HTERT RPE-1 (cell line): ENCODE data around the gene DPPA3.
"Not testable (repeated sequence)": the region's sequence is repeated elsewhere in the genome, so short reads cannot be mapped to it uniquely, and the experiment has no call there.

Source experiments
- in situ Hi-C: fragments of 300-500 bp; cut with MboI; formaldehyde crosslinking; loops from 4 replicates; pipeline ENCODE4 v1.14.3; 2020; ENCODE audit warnings: low sequenced_read_pairs

DPPA3 gene

GRCh38 chr12:7729746-7730145 lies 18.5 kb downstream of the DPPA3 start:
- in situ Hi-C loops, result no loop called here

GRCh38 chr12:7730984-7731383 lies 19.8 kb downstream of the DPPA3 start:
- in situ Hi-C loops, result not testable (repeated sequence)

- in situ Hi-C loops, result no loop called here
Measured at GRCh38 chr12:7731486-7731885, 20.3 kb downstream of the DPPA3 start.

GRCh38 chr12:7732993-7733392 lies 21.8 kb downstream of the DPPA3 start:
- in situ Hi-C loops, result no loop called here

- in situ Hi-C loops, result no loop called here
Measured at GRCh38 chr12:7747246-7747645, 36.0 kb downstream of the DPPA3 start, which contains the start of gene CLEC4C. Gene CLEC4C, minus strand, starts transcription at chr12:7747375. Its CDS starts 27 bp downstream, at chr12:7747348.

- in situ Hi-C loops, result no loop called here
Measured at GRCh38 chr12:7748852-7749251, 37.6 kb downstream of the DPPA3 start.

- in situ Hi-C loops, result no loop called here
Measured at GRCh38 chr12:7749442-7749841, 38.2 kb downstream of the DPPA3 start.

GRCh38 chr12:7750350-7750749 lies 39.1 kb downstream of the DPPA3 start:
- in situ Hi-C loops, result no loop called here

GRCh38 chr12:7751394-7751793 lies 40.2 kb downstream of the DPPA3 start:
- in situ Hi-C loops, result no loop called here

- in situ Hi-C loops, result not testable (repeated sequence)
Measured at GRCh38 chr12:7751941-7752922, 41.0 kb downstream of the DPPA3 start.

GRCh38 chr12:7755668-7756067 lies 44.4 kb downstream of the DPPA3 start:
- in situ Hi-C loops, result not testable (repeated sequence)

GRCh38 chr12:7756993-7757392 lies 45.8 kb downstream of the DPPA3 start:
- in situ Hi-C loops, result no loop called here

- in situ Hi-C loops, result no loop called here
Measured at GRCh38 chr12:7758766-7759140, 47.5 kb downstream of the DPPA3 start.
